Tibial nerve (tissue), 4 donors: Measurements from ENCODE around the gene ERBB3. TPM values are rescaled to one million over a fixed set of nuclear protein-coding genes. Genes with fewer than 3 reads are reported as not detected.

Source experiments
- DNase-seq, 2 donors: peaks; one replicate each; pipeline ENCODE4 v3.0.0-alpha.2; 2019; ENCODE audit warnings: low spot score in 2 of 2
- H3K27ac ChIP-seq, 4 donors: fragments of 200-600 bp; sonication (generic) in 3 of 4; one replicate each; pipeline ENCODE4 v1.5.1; 2017 to 2019; ENCODE audit warnings: mild to moderate bottlenecking in 1 of 4
- H3K27me3 ChIP-seq, 2 donors: fragments of 200-600 bp; sonication (generic) in 1 of 2; one replicate each; pipeline versions ENCODE4 v1.5.1 to v1.6.0; 2017 to 2019
- H3K36me3 ChIP-seq, 3 donors: fragments of 200-600 bp; sonication (generic); one replicate each; pipeline ENCODE4 v1.5.1; 2018 to 2019
- H3K4me1 ChIP-seq, 4 donors: fragments of 200-600 bp; sonication (generic) in 3 of 4; one replicate each; pipeline ENCODE4 v1.5.1; 2017 to 2019
- H3K4me3 ChIP-seq, 4 donors: fragments of 200-600 bp; sonication (generic) in 3 of 4; one replicate each; pipeline ENCODE4 v1.5.1; 2017 to 2019; ENCODE audit warnings: mild to moderate bottlenecking in 1 of 4, moderate library complexity in 1 of 4
- H3K9me3 ChIP-seq, 4 donors: fragments of 200-600 bp; sonication (generic) in 3 of 4; one replicate each; pipeline ENCODE4 v1.5.1; 2017 to 2019
- EP300 ChIP-seq, 2 donors: sonication (generic); formaldehyde crosslinking; IDR thresholded peaks; one replicate each; pipeline ENCODE4 v1.6.1; 2017; ENCODE audit warnings: antibody characterized with exemption in 2 of 2, mild to moderate bottlenecking in 1 of 2
- POLR2A ChIP-seq, 2 donors: fragments of 450-650 bp; IDR thresholded peaks; one replicate each; pipeline ENCODE4 v1.6.1; 2017; ENCODE audit warnings: antibody characterized with exemption in 2 of 2, mild to moderate bottlenecking in 2 of 2, moderate library complexity in 2 of 2
- WGBS, 2 donors: methylation state at CpG; one replicate each; pipeline ENCODE4 v1.1.5; 2018; 5-methylcytosine and 5-hydroxymethylcytosine counted together
- total RNA-seq, 4 donors: library from RNA; depleted of rRNA; stranded (reverse); fragments of >200 nt; gene quantifications; one replicate each; pipeline ENCODE4 v1.1.0, GENCODE V29; 2016
- TF ChIP-seq, protein P1 (sequence below), 5 experiments: fragments of 200-600 bp in 3 of 5; fragments of 450-650 bp in 2 of 5; sonication (generic) in 3 of 5; IDR thresholded peaks; one replicate each; pipeline ENCODE4 v1.5.1; 2016 to 2019; ENCODE audit warnings: antibody characterized with exemption in 5 of 5, mild to moderate bottlenecking in 3 of 5, moderate library complexity in 2 of 5

ERBB3 gene
- total RNA-seq, 4 donors from 2014 or later = 90.6 to 165 (median 99.8) TPM

DNA sequence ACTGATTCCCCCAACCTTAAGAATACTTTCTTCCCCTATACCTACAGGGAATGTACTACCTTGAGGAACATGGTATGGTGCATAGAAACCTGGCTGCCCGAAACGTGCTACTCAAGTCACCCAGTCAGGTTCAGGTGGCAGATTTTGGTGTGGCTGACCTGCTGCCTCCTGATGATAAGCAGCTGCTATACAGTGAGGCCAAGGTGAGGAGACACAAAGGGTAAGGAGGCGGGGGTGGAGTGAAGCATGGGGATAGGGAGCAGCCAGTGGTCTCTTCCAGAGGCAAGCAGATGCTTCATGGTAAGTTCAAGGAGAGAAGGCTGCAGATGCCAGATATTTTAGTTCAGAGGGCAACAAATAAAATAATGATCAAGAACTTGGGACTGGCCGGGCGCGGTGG, 17.8 kb downstream of the ERBB3 start:
- H3K27me3 ChIP-seq = no peaks in the 10 kb centered on the region
- H3K9me3 ChIP-seq = no peaks in the 10 kb centered on the region
- peaks cover 0 to 87% (median 0%) of the 10 kb centered on the region in 3 donors for H3K36me3 ChIP-seq
- no peak for DNase-seq
- TF ChIP-seq, protein P1, sequence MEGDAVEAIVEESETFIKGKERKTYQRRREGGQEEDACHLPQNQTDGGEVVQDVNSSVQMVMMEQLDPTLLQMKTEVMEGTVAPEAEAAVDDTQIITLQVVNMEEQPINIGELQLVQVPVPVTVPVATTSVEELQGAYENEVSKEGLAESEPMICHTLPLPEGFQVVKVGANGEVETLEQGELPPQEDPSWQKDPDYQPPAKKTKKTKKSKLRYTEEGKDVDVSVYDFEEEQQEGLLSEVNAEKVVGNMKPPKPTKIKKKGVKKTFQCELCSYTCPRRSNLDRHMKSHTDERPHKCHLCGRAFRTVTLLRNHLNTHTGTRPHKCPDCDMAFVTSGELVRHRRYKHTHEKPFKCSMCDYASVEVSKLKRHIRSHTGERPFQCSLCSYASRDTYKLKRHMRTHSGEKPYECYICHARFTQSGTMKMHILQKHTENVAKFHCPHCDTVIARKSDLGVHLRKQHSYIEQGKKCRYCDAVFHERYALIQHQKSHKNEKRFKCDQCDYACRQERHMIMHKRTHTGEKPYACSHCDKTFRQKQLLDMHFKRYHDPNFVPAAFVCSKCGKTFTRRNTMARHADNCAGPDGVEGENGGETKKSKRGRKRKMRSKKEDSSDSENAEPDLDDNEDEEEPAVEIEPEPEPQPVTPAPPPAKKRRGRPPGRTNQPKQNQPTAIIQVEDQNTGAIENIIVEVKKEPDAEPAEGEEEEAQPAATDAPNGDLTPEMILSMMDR (IDR thresholded peaks at IDR 0.05) = no peak
- TF ChIP-seq EP300 (IDR thresholded peaks at IDR 0.05) (no peak), POLR2A (IDR thresholded peaks at IDR 0.05) (no peak)
- peaks cover 0 to under 1% (median 0%) of the 10 kb centered on the region in 4 donors for H3K4me1 ChIP-seq
- no peak overlapping the region for H3K4me3 ChIP-seq
- 87 to 89% methylated on average over 6 of the region's 6 CpGs for WGBS, 2 donors
- H3K27ac ChIP-seq = no peak overlapping the region

DNA sequence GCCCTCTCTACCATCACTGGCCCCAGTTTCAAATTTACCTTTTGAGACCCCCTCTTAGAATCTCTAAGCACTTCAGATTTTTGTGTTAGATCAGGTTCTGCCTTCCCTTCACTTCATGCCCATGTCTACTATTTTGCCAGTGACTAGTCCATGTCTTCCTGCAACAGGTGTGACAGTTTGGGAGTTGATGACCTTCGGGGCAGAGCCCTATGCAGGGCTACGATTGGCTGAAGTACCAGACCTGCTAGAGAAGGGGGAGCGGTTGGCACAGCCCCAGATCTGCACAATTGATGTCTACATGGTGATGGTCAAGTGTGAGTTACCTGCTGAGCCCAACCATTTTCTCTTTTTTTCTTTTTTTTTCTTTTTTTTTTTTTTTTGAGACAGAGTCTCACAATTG, 18.6 kb downstream of the ERBB3 start:
- H3K4me1 ChIP-seq = peaks cover 0 to 8% (median 5%) of the 10 kb centered on the region in 4 donors
- peaks cover 0 to 79% (median 0%) of the 10 kb centered on the region in 3 donors for H3K36me3 ChIP-seq
- no peaks in the 10 kb centered on the region for H3K27me3 ChIP-seq
- H3K4me3 ChIP-seq = no peak overlapping the region
- WGBS, 2 donors = 85 to 86% methylated on average over 3 of the region's 3 CpGs
- H3K27ac ChIP-seq = no peak overlapping the region
- TF ChIP-seq, protein P1 (IDR thresholded peaks at IDR 0.05) = no peak
- TF ChIP-seq POLR2A (IDR thresholded peaks at IDR 0.05) (no peak), EP300 (IDR thresholded peaks at IDR 0.05) (no peak)
- H3K9me3 ChIP-seq = no peaks in the 10 kb centered on the region
- DNase-seq = no peak

DNA sequence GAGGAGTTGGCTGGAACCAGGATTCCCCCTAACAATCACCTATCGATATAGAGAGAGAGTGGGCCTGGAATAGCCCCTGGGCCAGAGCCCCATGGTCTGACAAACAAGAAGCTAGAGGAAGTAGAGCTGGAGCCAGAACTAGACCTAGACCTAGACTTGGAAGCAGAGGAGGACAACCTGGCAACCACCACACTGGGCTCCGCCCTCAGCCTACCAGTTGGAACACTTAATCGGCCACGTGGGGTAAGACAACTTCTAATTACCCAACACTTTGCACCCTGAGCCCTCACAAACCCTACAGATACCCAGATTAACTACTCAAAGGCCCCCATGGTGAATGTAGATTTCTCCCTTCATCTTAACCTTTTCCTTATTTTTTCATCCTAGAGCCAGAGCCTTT, 19.8 kb downstream of the ERBB3 start:
- H3K27me3 ChIP-seq = no peaks in the 10 kb centered on the region
- H3K4me3 ChIP-seq = no peak overlapping the region
- no peak overlapping the region for H3K27ac ChIP-seq
- peaks cover 0 to 68% (median 0%) of the 10 kb centered on the region in 3 donors for H3K36me3 ChIP-seq
- TF ChIP-seq EP300 (IDR thresholded peaks at IDR 0.05) (no peak), POLR2A (IDR thresholded peaks at IDR 0.05) (no peak)
- TF ChIP-seq, protein P1 (IDR thresholded peaks at IDR 0.05) = no peak
- H3K4me1 ChIP-seq = peaks cover 0 to 10% (median 6%) of the 10 kb centered on the region in 4 donors
- no peaks in the 10 kb centered on the region for H3K9me3 ChIP-seq
- 84% methylated on average over 4 of the region's 4 CpGs for WGBS, 2 donors
- no peak for DNase-seq

DNA sequence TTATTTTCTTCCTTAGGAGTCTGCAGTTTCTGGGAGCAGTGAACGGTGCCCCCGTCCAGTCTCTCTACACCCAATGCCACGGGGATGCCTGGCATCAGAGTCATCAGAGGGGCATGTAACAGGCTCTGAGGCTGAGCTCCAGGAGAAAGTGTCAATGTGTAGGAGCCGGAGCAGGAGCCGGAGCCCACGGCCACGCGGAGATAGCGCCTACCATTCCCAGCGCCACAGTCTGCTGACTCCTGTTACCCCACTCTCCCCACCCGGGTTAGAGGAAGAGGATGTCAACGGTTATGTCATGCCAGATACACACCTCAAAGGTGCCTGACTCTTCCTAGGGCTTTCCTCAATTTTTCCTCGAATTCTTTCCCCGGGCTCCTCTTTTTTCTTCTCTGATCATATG, 21.1 kb downstream of the ERBB3 start:
- H3K36me3 ChIP-seq = peaks cover 0 to 56% (median 0%) of the 10 kb centered on the region in 3 donors
- H3K27ac ChIP-seq = no peak overlapping the region
- no peak for DNase-seq
- TF ChIP-seq POLR2A (IDR thresholded peaks at IDR 0.05) = no peak
- TF ChIP-seq EP300 (IDR thresholded peaks at IDR 0.05) = no peak
- TF ChIP-seq, protein P1 (IDR thresholded peaks at IDR 0.05) = no peak
- H3K4me1 ChIP-seq = peaks cover 0 to 21% (median 15%) of the 10 kb centered on the region in 4 donors
- 76 to 83% methylated on average over 14 of the region's 14 CpGs for WGBS, 2 donors
- H3K4me3 ChIP-seq = no peak overlapping the region
- H3K27me3 ChIP-seq = no peaks in the 10 kb centered on the region
- no peaks in the 10 kb centered on the region for H3K9me3 ChIP-seq

DNA sequence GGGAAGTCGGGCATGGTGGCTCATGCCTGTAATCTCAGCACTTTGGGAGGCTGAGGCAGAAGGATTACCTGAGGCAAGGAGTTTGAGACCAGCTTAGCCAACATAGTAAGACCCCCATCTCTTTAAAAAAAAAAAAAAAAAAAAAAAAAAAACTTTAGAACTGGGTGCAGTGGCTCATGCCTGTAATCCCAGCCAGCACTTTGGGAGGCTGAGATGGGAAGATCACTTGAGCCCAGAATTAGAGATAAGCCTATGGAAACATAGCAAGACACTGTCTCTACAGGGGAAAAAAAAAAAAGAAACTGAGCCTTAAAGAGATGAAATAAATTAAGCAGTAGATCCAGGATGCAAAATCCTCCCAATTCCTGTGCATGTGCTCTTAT, 22.7 kb downstream of the ERBB3 start:
- H3K36me3 ChIP-seq = peaks cover 0 to 50% (median 2%) of the 10 kb centered on the region in 3 donors
- DNase-seq = no peak
- no peak for TF ChIP-seq EP300 (IDR thresholded peaks at IDR 0.05)
- TF ChIP-seq, protein P1 (IDR thresholded peaks at IDR 0.05) = no peak
- no peak for TF ChIP-seq POLR2A (IDR thresholded peaks at IDR 0.05)
- no peaks in the 10 kb centered on the region for H3K27me3 ChIP-seq
- no peaks in the 10 kb centered on the region for H3K9me3 ChIP-seq
- no peak overlapping the region for H3K27ac ChIP-seq
- H3K4me1 ChIP-seq = peaks cover 0 to 34% (median 19%) of the 10 kb centered on the region in 4 donors
- WGBS, 2 donors = 65 to 71% methylated on average over 1 of the region's 1 CpG
- no peak overlapping the region for H3K4me3 ChIP-seq
